K562 (cell line): Measurements from ENCODE around the gene CCDC183. TPM values are rescaled to one million over a fixed set of nuclear protein-coding genes. Genes with fewer than 3 reads are reported as not detected.

Experiments
- CXXC5 ChIP-seq: fragments of 250-450 bp; sonication (Bioruptor Pico); IDR thresholded peaks from 2 replicates; pipeline ENCODE4 v1.8.0; 2022; ENCODE audit warnings: inconsistent platforms, mild to moderate bottlenecking, moderate library complexity
- HSF4 ChIP-seq: fragments of 250-450 bp; sonication (Bioruptor Pico); IDR thresholded peaks from 2 replicates; pipeline ENCODE4 v2.1.2; 2022; ENCODE audit warnings: mild to moderate bottlenecking, moderate library complexity, borderline replicate concordance
- KDM2B ChIP-seq: fragments of 250-450 bp; sonication (Bioruptor Pico); IDR thresholded peaks from 2 replicates; pipeline ENCODE4 v1.8.0; 2021; ENCODE audit warnings: mild to moderate bottlenecking, moderate library complexity
- LEF1 ChIP-seq: fragments of 450-650 bp; IDR thresholded peaks from 2 replicates; pipeline ENCODE4 v1.6.1; 2016; ENCODE audit warnings: mild to moderate bottlenecking
- MIER1 ChIP-seq: fragments of 450-650 bp; IDR thresholded peaks from 2 replicates; pipeline ENCODE4 v1.6.1; 2016; ENCODE audit warnings: antibody characterized with exemption, mild to moderate bottlenecking, low read depth
- MXI1 ChIP-seq: IDR thresholded peaks from 2 replicates; pipeline ENCODE4 v1.6.1; 2011; ENCODE audit warnings: low read depth, mild to moderate bottlenecking, improper control_type of control experiment, low read length
- NFYB ChIP-seq: IDR thresholded peaks from 2 replicates; pipeline ENCODE4 v1.6.1; 2011; ENCODE audit warnings: mild to moderate bottlenecking, moderate library complexity; ENCODE audit not compliant: insufficient read length; ENCODE audit errors: extremely low read depth
- SMAD1 ChIP-seq: fragments of 150-350 bp; IDR thresholded peaks from 2 replicates; pipeline ENCODE4 v1.6.1; 2014; ENCODE audit warnings: low read length, low read depth; ENCODE audit not compliant: partially characterized antibody
- SPI1 ChIP-seq: IDR thresholded peaks from 2 replicates; pipeline ENCODE4 v1.6.1; 2011; ENCODE audit warnings: low read depth, low read length, control low read depth, borderline replicate concordance
- TFAM ChIP-seq: fragments of 250-450 bp; sonication (Bioruptor Pico); conservative IDR thresholded peaks from 2 replicates; pipeline ENCODE4 v1.5.0; 2021; ENCODE audit warnings: mild to moderate bottlenecking, moderate library complexity
- YY1 ChIP-seq, 3 experiments: IDR thresholded peaks; 2 replicates each; pipeline ENCODE4 v1.6.1; 2011; ENCODE audit warnings: low read length in 2 of 3, mild to moderate bottlenecking in 2 of 3, moderate library complexity in 2 of 3, borderline replicate concordance in 1 of 3, control low read depth in 1 of 3, low read depth in 1 of 3; ENCODE audit not compliant: insufficient read depth in 3 of 3, insufficient replicate concordance in 2 of 3, control insufficient read depth in 1 of 3, insufficient read length in 1 of 3; ENCODE audit errors: extremely low read depth in 1 of 3
- ZNF23 ChIP-seq: fragments of 250-450 bp; sonication (Bioruptor Pico); IDR thresholded peaks from 2 replicates; pipeline ENCODE4 v1.4.0; 2020; ENCODE audit warnings: mild to moderate bottlenecking
- ZNF695 ChIP-seq: fragments of 450-650 bp; formaldehyde crosslinking; IDR thresholded peaks from 2 replicates; pipeline ENCODE4 v1.4.0; 2020; ENCODE audit warnings: mild to moderate bottlenecking, moderate library complexity
- polyA plus RNA-seq, 8 experiments: library from polyadenylated mRNA; depleted of rRNA in 4 of 8; stranded (reverse) in 5 of 8; unstranded in 3 of 8; fragments of >200 nt; fragmentation: Nextera tagmentation in 2 of 8; fragmentation: Illumina TruSeq in 1 of 8; extraction: Ambion mirVana in 2 of 8; extraction: Trizol in 1 of 8; gene quantifications; 2 replicates each; pipeline versions ENCODE4 v1.2.1 to v1.2.3, GENCODE V29; 2011 to 2014; ENCODE audit warnings: inconsistent platforms in 1 of 8, missing spikeins in 1 of 8
- total RNA-seq, 7 experiments: library from RNA; depleted of rRNA in 6 of 7; stranded (reverse); fragments of >200 nt in 6 of 7; fragmentation: Illumina TruSeq in 2 of 7; extraction: Trizol in 2 of 7; gene quantifications; 2 replicates each; pipeline versions ENCODE4 v1.2.1 to v1.2.3, GENCODE V29; 2011 to 2021; ENCODE audit warnings: low replicate concordance in 1 of 7
- TF ChIP-seq, protein P1 (sequence below): fragments of 250-450 bp; sonication (Bioruptor Pico); IDR thresholded peaks from 2 replicates; pipeline ENCODE4 v1.5.0; 2020; ENCODE audit warnings: mild to moderate bottlenecking
- TF ChIP-seq, protein P2 (sequence below): IDR thresholded peaks from 3 replicates; pipeline ENCODE4 v1.6.1; 2011; ENCODE audit warnings: borderline replicate concordance, mild to moderate bottlenecking; ENCODE audit not compliant: insufficient read length, insufficient read depth
- TF ChIP-seq, protein P3 (sequence below), 2 experiments: fragments of 250-450 bp in 1 of 2; fragments of 450-650 bp in 1 of 2; sonication (Bioruptor Pico) in 1 of 2; IDR thresholded peaks; 2 replicates each; pipeline versions ENCODE4 v1.6.1 to v1.8.0; 2016 to 2021; ENCODE audit warnings: mild to moderate bottlenecking in 2 of 2, moderate library complexity in 2 of 2, missing compliant biosample characterization in 1 of 2, missing genetic modification characterization in 1 of 2
- TF ChIP-seq, protein P4 (sequence below): sonication (generic); formaldehyde crosslinking; IDR thresholded peaks from 2 replicates; pipeline ENCODE4 v1.8.0; 2022; ENCODE audit warnings: missing genetic modification reagents, mild to moderate bottlenecking, borderline replicate concordance
- TF ChIP-seq, protein P5 (sequence below), 2 experiments: IDR thresholded peaks in 1 of 2; conservative IDR thresholded peaks in 1 of 2; 2 replicates each; pipeline ENCODE4 v1.6.1; 2016; ENCODE audit warnings: low read depth in 2 of 2, mild to moderate bottlenecking in 1 of 2, missing compliant biosample characterization in 1 of 2, missing genetic modification characterization in 1 of 2, moderate library complexity in 1 of 2

The CCDC183 gene
- total and polyA plus RNA-seq, 9 of the 15 experiments (the other 6 are each of a cell fraction or from before 2014, with no cell fraction given): 0.21 to 0.60 (median 0.29) TPM; not detected in 4

DNA sequence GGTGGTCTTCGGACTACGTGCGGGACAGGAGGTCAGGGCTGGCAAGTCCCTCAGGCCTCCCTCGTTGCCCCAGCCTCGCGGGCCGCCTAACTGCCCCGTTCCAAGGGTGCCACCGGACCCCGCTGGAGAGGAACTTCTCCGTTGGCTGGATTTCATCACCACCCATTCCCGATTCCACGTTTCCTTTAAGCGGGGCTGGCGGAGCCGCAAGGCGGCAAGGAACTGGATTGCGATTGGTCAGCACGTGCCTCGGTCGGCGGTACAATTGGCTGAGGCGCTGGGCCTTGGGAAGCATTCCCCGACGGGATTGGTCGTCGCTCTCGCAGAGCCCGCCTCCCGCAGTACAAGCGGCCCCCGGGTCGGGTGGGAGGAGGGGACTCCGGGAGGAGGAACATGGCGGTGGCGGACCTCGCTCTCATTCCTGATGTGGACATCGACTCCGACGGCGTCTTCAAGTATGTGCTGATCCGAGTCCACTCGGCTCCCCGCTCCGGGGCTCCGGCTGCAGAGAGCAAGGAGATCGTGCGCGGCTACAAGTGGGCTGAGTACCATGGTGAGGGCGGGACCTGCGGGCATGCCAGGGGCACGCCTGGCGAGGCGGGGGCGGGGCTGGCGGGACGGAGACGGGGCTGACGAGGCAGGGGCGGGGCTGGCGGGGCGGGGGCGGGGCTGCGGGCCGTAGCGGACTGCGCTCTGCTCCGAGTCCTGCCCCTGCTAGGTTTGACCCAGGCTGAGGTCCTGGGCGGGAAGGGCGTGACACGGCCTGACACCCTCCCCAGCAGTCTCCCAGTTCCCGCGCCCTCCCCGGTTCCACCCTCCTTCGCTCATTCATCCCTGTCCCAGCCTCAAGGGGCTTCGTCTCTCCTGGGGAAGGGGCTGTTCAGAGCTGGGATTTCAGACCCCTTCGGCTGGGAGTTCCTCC lies 53.2 kb downstream of the CCDC183 start, which contains the start of gene PHPT1 (continued):
- TF ChIP-seq YY1 (IDR thresholded peaks at IDR 0.05; ENCODE audit: borderline replicate concordance in 1 of 3, control insufficient read depth in 1 of 3, extremely low read depth in 1 of 3, insufficient read depth in 3 of 3, insufficient read length in 1 of 3, insufficient replicate concordance in 2 of 3, low read depth in 1 of 3, low read length in 2 of 3): peak; percentile 47 to 91 (median 84)
- peak; percentile 59; the same call in 1 of the 2 replicates for TF ChIP-seq SPI1
- TF ChIP-seq, protein P1, sequence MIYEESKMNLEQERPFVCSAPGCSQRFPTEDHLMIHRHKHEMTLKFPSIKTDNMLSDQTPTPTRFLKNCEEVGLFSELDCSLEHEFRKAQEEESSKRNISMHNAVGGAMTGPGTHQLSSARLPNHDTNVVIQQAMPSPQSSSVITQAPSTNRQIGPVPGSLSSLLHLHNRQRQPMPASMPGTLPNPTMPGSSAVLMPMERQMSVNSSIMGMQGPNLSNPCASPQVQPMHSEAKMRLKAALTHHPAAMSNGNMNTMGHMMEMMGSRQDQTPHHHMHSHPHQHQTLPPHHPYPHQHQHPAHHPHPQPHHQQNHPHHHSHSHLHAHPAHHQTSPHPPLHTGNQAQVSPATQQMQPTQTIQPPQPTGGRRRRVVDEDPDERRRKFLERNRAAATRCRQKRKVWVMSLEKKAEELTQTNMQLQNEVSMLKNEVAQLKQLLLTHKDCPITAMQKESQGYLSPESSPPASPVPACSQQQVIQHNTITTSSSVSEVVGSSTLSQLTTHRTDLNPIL (CRISPR knock-in tag): no peak
- TF ChIP-seq, protein P2, sequence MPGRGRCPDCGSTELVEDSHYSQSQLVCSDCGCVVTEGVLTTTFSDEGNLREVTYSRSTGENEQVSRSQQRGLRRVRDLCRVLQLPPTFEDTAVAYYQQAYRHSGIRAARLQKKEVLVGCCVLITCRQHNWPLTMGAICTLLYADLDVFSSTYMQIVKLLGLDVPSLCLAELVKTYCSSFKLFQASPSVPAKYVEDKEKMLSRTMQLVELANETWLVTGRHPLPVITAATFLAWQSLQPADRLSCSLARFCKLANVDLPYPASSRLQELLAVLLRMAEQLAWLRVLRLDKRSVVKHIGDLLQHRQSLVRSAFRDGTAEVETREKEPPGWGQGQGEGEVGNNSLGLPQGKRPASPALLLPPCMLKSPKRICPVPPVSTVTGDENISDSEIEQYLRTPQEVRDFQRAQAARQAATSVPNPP: no peak
- peak; percentile 90 for TF ChIP-seq NFYB
- no peak for TF ChIP-seq KDM2B
- TF ChIP-seq LEF1: no peak; the same call in 1 of the 2 replicates
- no peak for TF ChIP-seq SMAD1
- no peak for TF ChIP-seq TFAM (CRISPR knock-in tag)
- TF ChIP-seq ZNF695 (CRISPR knock-in tag): no peak
- TF ChIP-seq ZNF23: no peak
- TF ChIP-seq, protein P3, sequence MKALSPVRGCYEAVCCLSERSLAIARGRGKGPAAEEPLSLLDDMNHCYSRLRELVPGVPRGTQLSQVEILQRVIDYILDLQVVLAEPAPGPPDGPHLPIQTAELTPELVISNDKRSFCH (CRISPR knock-in tag; IDR thresholded peaks at IDR 0.05): no peak
- TF ChIP-seq, protein P3 (tag; IDR thresholded peaks at IDR 0.05): no peak
- TF ChIP-seq MXI1: 0 out of 2 replicates have a peak, but pooled peaks have one; percentile 56
- TF ChIP-seq, protein P4, sequence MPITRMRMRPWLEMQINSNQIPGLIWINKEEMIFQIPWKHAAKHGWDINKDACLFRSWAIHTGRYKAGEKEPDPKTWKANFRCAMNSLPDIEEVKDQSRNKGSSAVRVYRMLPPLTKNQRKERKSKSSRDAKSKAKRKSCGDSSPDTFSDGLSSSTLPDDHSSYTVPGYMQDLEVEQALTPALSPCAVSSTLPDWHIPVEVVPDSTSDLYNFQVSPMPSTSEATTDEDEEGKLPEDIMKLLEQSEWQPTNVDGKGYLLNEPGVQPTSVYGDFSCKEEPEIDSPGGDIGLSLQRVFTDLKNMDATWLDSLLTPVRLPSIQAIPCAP (CRISPR knock-in tag): no peak
- TF ChIP-seq MIER1: no peak
- TF ChIP-seq CXXC5 (CRISPR knock-in tag): peak; percentile 92
- TF ChIP-seq HSF4 (CRISPR knock-in tag): no peak
- TF ChIP-seq, protein P5, sequence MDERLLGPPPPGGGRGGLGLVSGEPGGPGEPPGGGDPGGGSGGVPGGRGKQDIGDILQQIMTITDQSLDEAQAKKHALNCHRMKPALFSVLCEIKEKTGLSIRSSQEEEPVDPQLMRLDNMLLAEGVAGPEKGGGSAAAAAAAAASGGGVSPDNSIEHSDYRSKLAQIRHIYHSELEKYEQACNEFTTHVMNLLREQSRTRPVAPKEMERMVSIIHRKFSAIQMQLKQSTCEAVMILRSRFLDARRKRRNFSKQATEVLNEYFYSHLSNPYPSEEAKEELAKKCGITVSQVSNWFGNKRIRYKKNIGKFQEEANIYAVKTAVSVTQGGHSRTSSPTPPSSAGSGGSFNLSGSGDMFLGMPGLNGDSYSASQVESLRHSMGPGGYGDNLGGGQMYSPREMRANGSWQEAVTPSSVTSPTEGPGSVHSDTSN (CRISPR knock-in tag; IDR thresholded peaks at IDR 0.05; ENCODE audit: low read depth): no peak
- TF ChIP-seq, protein P5 (tag; conservative IDR thresholded peaks at IDR 0.05; ENCODE audit: low read depth): no peak
